Hematopoietic multipotent progenitor cell treated with erythropoietin and hydrocortisone succinate and interleukin-3 and kit ligand, for 15 days (in vitro differentiated cells): ENCODE results near the gene SLC6A18.

Experiments
- DNase-seq: peaks from one replicate; pipeline ENCODE4 v3.0.0-alpha.2; 2015; ENCODE audit warnings: low spot score

The SLC6A18 gene

DNA sequence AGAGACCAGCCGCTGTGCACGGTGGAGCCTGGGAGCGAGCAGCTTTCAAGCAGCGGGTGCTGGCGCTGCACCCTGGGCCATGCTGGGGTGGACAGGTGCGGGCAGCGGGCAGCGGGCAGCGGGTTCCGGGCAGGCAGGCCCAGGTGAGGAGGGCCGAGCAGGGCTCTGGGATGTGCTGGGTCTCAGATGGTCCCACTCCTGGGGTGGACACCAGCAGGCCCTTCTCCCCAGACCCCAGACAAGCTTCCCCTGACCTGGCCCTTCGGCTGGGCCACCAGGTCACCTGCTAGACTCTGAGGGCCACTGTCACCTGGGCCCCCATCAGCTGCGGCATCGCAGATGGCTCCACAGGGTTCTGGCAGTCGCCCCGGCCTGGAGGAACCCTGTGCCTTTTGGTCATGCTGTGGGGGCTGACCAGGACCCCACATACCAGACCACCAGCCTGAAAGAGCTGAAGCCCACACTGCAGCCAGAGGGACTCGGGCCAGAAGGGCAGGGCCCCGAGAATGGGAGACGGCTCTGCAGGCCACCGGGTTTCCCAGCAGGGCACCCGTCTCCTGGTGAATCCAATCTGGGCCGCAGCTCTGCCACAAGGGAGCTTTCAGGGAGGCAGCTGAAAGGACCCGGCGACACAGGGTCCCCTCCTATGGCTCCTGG, 21.7 kb upstream of the SLC6A18 start:
- no peak for DNase-seq

- no peak for DNase-seq
Observed at GRCh38 chr5:1203968-1204692, 21.1 kb upstream of the SLC6A18 start.

GRCh38 chr5:1204693-1205242, 20.4 kb upstream of the SLC6A18 start:
- DNase-seq = no peak

GRCh38 chr5:1205255-1206180, 19.7 kb upstream of the SLC6A18 start:
- DNase-seq = no peak

- DNase-seq = no peak
Observed at GRCh38 chr5:1206521-1207412, 18.4 kb upstream of the SLC6A18 start.

DNA sequence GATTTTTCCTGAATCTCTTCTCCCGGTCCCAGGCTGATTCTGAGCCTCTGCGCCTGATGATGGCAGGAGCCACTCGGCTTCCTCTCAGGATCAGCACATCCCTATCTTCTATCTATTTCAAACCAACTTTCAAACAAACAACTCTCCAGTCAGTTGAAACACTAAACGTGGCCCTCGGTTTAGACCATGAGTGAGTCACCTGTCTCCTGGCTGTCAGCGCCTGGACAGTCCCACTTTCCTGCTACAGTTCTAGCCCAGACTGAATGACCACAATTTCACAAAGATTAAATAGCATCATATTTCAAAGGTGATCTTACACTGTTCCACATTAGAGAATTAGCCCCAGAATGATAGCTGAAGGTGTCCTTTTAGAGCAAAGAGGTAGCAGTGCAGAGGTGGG, 17.6 kb upstream of the SLC6A18 start:
- no peak for DNase-seq

GRCh38 chr5:1208221-1208742, 16.9 kb upstream of the SLC6A18 start:
- DNase-seq = no peak

GRCh38 chr5:1208743-1209488, 16.3 kb upstream of the SLC6A18 start:
- no peak for DNase-seq

GRCh38 chr5:1209489-1209852, 15.7 kb upstream of the SLC6A18 start:
- DNase-seq = no peak

DNA sequence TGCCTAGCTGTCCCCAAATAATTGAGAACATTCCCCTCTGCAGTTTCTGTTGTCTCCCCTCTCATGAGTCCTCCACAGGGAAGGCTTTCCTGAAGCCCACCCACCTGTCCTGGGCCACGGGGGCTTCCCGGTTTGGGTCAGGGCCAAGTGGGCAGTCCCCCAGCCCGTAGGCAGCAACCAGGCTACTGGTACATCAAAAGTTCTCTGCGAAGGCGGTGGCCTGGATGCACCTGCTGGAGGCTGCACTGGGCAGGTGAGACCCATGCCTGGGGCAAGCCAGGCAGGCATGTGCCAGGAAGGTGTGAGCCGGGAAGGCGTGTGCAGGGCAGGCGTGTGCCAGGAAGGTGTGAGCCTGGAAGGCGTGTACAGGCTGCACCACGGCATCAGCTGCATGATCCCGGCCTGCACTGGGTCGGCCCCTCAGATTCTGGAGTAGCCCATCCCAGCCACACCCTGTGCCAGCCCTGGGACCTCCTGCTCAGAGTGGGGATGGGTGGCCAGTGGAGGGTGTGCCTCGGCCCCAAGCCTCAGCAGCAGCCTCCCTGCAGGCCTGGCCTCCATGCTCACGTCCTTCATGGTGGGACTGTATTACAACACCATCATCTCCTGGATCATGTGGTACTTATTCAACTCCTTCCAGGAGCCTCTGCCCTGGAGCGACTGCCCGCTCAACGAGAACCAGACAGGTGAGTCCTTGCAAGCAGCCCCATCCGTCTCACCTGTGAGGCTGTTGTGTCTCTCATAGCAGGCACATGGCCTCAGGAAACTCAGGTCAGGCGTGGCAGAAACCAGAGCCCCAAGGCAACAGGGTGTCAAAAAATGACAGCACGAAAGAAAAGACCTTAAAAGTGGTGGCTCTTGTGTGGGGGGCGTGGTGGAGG, 15.0 kb upstream of the SLC6A18 start:
- no peak for DNase-seq

DNA sequence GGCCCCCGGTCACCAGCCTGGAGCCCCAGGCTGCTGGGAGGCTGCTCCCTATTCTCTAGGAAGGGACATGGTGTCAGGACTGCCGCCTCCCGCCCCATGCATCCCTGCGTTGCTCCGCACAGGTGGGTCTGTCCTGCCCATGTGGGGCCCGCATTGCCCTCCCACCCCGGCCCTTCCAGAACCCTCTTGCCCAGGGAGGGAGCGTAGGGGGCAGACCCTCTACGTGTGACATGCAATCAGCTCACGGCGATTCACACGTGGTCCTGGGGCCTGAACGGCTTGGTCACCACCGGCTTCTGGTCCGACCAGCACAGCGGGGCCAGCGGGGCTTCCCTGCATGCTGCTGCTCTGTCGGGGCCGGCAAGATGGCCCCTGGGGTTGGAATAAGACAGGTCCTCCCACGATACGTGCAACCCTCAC, 14.3 kb upstream of the SLC6A18 start:
- no peak for DNase-seq

- DNase-seq = no peak
Observed at GRCh38 chr5:1211701-1212100, 13.5 kb upstream of the SLC6A18 start.

- no peak for DNase-seq
Observed at GRCh38 chr5:1212271-1212670, 12.9 kb upstream of the SLC6A18 start.

GRCh38 chr5:1212881-1213280, 12.3 kb upstream of the SLC6A18 start:
- DNase-seq = no peak

DNA sequence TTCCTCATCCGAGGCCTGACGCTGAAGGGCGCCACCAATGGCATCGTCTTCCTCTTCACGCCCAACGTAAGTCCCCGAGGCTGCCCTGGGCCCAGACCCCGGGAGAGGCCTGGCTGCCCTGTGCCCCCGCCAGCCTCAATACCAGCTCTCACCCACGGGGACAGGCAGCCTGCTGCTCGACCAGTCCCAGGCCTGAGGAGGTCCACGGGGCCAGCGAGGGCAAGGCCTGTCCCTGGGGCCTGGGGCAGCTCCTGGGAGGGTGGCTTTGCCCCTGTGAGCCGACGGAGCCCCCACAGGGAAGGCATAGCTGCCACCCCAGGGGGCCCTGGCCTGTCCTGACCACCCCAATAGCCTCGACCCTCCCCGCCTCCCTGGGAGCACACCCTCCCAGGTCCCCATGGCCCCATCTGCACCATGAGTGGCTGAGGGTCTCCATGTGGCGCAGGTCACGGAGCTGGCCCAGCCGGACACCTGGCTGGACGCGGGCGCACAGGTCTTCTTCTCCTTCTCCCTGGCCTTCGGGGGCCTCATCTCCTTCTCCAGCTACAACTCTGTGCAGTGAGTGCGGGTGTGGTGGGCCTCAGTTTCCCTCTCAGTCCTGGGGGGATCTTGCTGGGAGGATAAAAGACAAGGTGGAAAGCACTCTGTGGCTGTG, 11.5 kb upstream of the SLC6A18 start:
- no peak for DNase-seq

- DNase-seq = no peak
Observed at GRCh38 chr5:1214163-1214935, 10.8 kb upstream of the SLC6A18 start.

- DNase-seq = no peak
Observed at GRCh38 chr5:1214936-1215220, 10.3 kb upstream of the SLC6A18 start.

- no peak for DNase-seq
Observed at GRCh38 chr5:1215320-1216096, 9.7 kb upstream of the SLC6A18 start.
